CD14-positive monocyte (primary cell): ENCODE data around the gene LRRC49. TPM values are rescaled to one million over a fixed set of nuclear protein-coding genes. Genes with fewer than 3 reads are reported as not detected.

Experiments
- DNase-seq, 3 donors: peaks; one replicate each; pipeline ENCODE4 v3.0.0-alpha.2; 2011 to 2022
- H2AFZ ChIP-seq: 2 replicates; pipeline ENCODE4 v1.6.0; 2012; ENCODE audit warnings: mild to moderate bottlenecking, low read depth, low read length, inconsistent platforms; ENCODE audit not compliant: insufficient read depth, poor library complexity, severe bottlenecking
- H3K27ac ChIP-seq, 2 donors: 1 replicate in 1 of 2; 2 replicates in 1 of 2; pipeline ENCODE4 v1.5.1; 2012 to 2013; ENCODE audit warnings: low read length in 2 of 2, control low read depth in 1 of 2, inconsistent platforms in 1 of 2, low read depth in 1 of 2, mild to moderate bottlenecking in 1 of 2
- H3K27me3 ChIP-seq, 2 donors: one replicate each; pipeline versions ENCODE4 v1.6.0 to v1.6.1; 2011 to 2013; ENCODE audit warnings: low read length in 2 of 2; ENCODE audit not compliant: control insufficient read depth in 2 of 2, insufficient read depth in 2 of 2
- H3K36me3 ChIP-seq, 2 donors: replicated peaks in 1 of 2; 1 replicate in 1 of 2; 2 replicates in 1 of 2; pipeline versions ENCODE4 v1.5.1 to v1.6.1; 2012 to 2013; ENCODE audit warnings: low read length in 2 of 2, control low read depth in 1 of 2, inconsistent platforms in 1 of 2, mild to moderate bottlenecking in 1 of 2; ENCODE audit not compliant: insufficient read depth in 2 of 2, control insufficient read depth in 1 of 2
- H3K4me1 ChIP-seq, 2 donors: 1 replicate in 1 of 2; 2 replicates in 1 of 2; pipeline versions ENCODE4 v1.5.1 to v1.6.1; 2012 to 2013; ENCODE audit warnings: low read length in 2 of 2, control low read depth in 1 of 2, inconsistent platforms in 1 of 2, mild to moderate bottlenecking in 1 of 2, moderate library complexity in 1 of 2; ENCODE audit not compliant: insufficient read depth in 2 of 2, control insufficient read depth in 1 of 2
- H3K4me2 ChIP-seq: replicated peaks from 2 replicates; pipeline ENCODE3; 2012; ENCODE audit warnings: low read length, moderate library complexity, mild to moderate bottlenecking; ENCODE audit not compliant: poor library complexity, severe bottlenecking; ENCODE audit errors: extremely low read depth
- H3K4me3 ChIP-seq, 3 experiments: fragments of 200-600 bp in 1 of 3; sonication (generic) in 1 of 3; replicated peaks in 1 of 3; 1 replicate in 2 of 3; 2 replicates in 1 of 3; pipeline ENCODE4 v1.5.1; 2011 to 2013; ENCODE audit warnings: low read length in 3 of 3, mild to moderate bottlenecking in 3 of 3, control low read depth in 2 of 3, low read depth in 2 of 3, inconsistent platforms in 1 of 3, moderate library complexity in 1 of 3
- H3K79me2 ChIP-seq: 2 replicates; pipeline ENCODE4 v1.6.0; 2012; ENCODE audit warnings: mild to moderate bottlenecking, control low read depth, inconsistent platforms, low read length, moderate library complexity; ENCODE audit not compliant: insufficient read depth
- H3K9ac ChIP-seq: 2 replicates; pipeline ENCODE4 v1.6.0; 2017; ENCODE audit warnings: low read length, mild to moderate bottlenecking; ENCODE audit not compliant: insufficient read depth, poor library complexity, severe bottlenecking
- H3K9me3 ChIP-seq, 2 donors: replicated peaks in 1 of 2; 1 replicate in 1 of 2; 2 replicates in 1 of 2; pipeline versions ENCODE4 v1.5.1 to v1.6.1; 2012 to 2013; ENCODE audit warnings: low read length in 2 of 2, control low read depth in 1 of 2; ENCODE audit not compliant: control insufficient read depth in 1 of 2, insufficient read depth in 1 of 2
- H4K20me1 ChIP-seq: 2 replicates; pipeline ENCODE4 v1.6.0; 2012; ENCODE audit warnings: mild to moderate bottlenecking, low read length, control low read depth, moderate library complexity; ENCODE audit not compliant: insufficient read depth
- H3K27ac Mint-ChIP-seq, 7 donors: one replicate each; pipeline ENCODE4 v1.8.0; 2020; ENCODE audit warnings: mild to moderate bottlenecking in 7 of 7, mixed read lengths in 7 of 7, moderate library complexity in 6 of 7, inconsistent platforms in 2 of 7
- H3K27me3 Mint-ChIP-seq, 3 donors: one replicate each; pipeline ENCODE4 v1.8.0; 2021 to 2022; ENCODE audit warnings: low read depth in 3 of 3, mild to moderate bottlenecking in 3 of 3, mixed read lengths in 3 of 3, moderate library complexity in 3 of 3, inconsistent platforms in 1 of 3
- H3K36me3 Mint-ChIP-seq, 2 donors: one replicate each; pipeline ENCODE4 v1.8.0; 2020; ENCODE audit warnings: mixed read lengths in 2 of 2, inconsistent platforms in 1 of 2, mild to moderate bottlenecking in 1 of 2
- H3K4me1 Mint-ChIP-seq: one replicate; pipeline ENCODE4 v1.8.0; 2020; ENCODE audit warnings: mild to moderate bottlenecking, mixed read lengths
- H3K4me3 Mint-ChIP-seq, 2 donors: one replicate each; pipeline ENCODE4 v1.8.0; 2020; ENCODE audit warnings: mild to moderate bottlenecking in 2 of 2, mixed read lengths in 2 of 2, moderate library complexity in 1 of 2
- H3K9me3 Mint-ChIP-seq, 7 donors: one replicate each; pipeline ENCODE4 v1.8.0; 2020 to 2022; ENCODE audit warnings: mixed read lengths in 7 of 7, mild to moderate bottlenecking in 6 of 7, moderate library complexity in 6 of 7, inconsistent platforms in 2 of 7
- WGBS: methylation state at CpG from one replicate; pipeline ENCODE4 v1.1.5; 2013; ENCODE audit warnings: missing lambda C conversion rate; ENCODE audit not compliant: insufficient coverage; 5-methylcytosine and 5-hydroxymethylcytosine counted together
- intact Hi-C, 2 donors: fragments of 100-400 bp; cut with micrococcal nuclease; formaldehyde crosslinking; loops; one replicate each; pipeline versions ENCODE4 v1.15.0 to v1.15.1; 2023
- polyA plus RNA-seq, 3 donors: library from polyadenylated mRNA; depleted of rRNA in 1 of 3; unstranded in 2 of 3; stranded (reverse) in 1 of 3; fragments of 300-500 nt in 2 of 3; fragments of >200 nt in 1 of 3; fragmentation: Illumina TruSeq in 2 of 3; gene quantifications; 1 replicate in 2 of 3; 2 replicates in 1 of 3; pipeline ENCODE4 v1.2.3, GENCODE V29; 2012 to 2021
- TF ChIP-seq, protein P1 (sequence below): fragments of 200-600 bp; IDR thresholded peaks from one replicate; pipeline ENCODE4 v1.8.0; 2022; ENCODE audit warnings: antibody characterized with exemption, mild to moderate bottlenecking

LRRC49 gene
- polyA plus RNA-seq, 3 donors, result 0.08 to 0.51 (median 0.24) TPM

DNA sequence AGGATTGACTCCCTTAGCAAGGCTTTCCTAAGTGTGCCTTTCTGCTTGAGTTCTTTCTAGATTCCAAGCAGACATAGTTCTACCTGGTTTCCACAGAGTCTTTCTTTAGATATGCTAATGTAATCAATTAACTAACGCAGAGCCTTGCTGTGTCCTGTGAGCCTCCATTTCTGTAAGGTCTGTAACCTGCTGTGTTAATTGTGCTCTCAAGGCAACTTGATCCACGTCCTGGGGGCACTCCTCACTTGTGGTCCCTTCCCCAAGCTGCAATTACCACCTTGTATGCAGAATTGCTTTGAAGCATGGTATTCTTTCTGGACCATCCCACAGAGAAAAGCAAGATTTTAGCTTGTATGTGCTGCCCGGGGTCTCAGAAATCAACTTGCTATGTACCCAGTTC lies 193.2 kb downstream of the LRRC49 start:
- Histone ChIP-seq H3K27ac (no peak overlapping the region), H3K4me2 (no peak overlapping the region), H3K4me1 (no peaks in the 10 kb centered on the region), H2AFZ (no peak overlapping the region), H3K4me3 (no peak overlapping the region), H4K20me1 (no peaks in the 10 kb centered on the region), H3K9me3 (no peaks in the 10 kb centered on the region), H3K27me3 (peaks cover 0 to 2% of the 10 kb centered on the region in 2 donors), H3K79me2 (no peaks in the 10 kb centered on the region), H3K9ac (no peak overlapping the region), H3K36me3 (no peaks in the 10 kb centered on the region)
- H3K36me3 Mint-ChIP-seq, result no peaks in the 10 kb centered on the region
- H3K27ac Mint-ChIP-seq, result no peak overlapping the region
- TF ChIP-seq, protein P1, sequence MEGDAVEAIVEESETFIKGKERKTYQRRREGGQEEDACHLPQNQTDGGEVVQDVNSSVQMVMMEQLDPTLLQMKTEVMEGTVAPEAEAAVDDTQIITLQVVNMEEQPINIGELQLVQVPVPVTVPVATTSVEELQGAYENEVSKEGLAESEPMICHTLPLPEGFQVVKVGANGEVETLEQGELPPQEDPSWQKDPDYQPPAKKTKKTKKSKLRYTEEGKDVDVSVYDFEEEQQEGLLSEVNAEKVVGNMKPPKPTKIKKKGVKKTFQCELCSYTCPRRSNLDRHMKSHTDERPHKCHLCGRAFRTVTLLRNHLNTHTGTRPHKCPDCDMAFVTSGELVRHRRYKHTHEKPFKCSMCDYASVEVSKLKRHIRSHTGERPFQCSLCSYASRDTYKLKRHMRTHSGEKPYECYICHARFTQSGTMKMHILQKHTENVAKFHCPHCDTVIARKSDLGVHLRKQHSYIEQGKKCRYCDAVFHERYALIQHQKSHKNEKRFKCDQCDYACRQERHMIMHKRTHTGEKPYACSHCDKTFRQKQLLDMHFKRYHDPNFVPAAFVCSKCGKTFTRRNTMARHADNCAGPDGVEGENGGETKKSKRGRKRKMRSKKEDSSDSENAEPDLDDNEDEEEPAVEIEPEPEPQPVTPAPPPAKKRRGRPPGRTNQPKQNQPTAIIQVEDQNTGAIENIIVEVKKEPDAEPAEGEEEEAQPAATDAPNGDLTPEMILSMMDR, result no peak
- intact Hi-C loops, result no loop called here
- H3K4me3 Mint-ChIP-seq, result no peak overlapping the region
- H3K4me1 Mint-ChIP-seq, result no peaks in the 10 kb centered on the region
- peaks cover 0 to 10% (median 2%) of the 10 kb centered on the region in 7 donors for H3K9me3 Mint-ChIP-seq
- DNase-seq, result no peak
- WGBS, result 51% methylated on average over 2 of the region's 3 CpGs
- peaks cover 0 to 13% (median 10%) of the 10 kb centered on the region in 3 donors for H3K27me3 Mint-ChIP-seq

DNA sequence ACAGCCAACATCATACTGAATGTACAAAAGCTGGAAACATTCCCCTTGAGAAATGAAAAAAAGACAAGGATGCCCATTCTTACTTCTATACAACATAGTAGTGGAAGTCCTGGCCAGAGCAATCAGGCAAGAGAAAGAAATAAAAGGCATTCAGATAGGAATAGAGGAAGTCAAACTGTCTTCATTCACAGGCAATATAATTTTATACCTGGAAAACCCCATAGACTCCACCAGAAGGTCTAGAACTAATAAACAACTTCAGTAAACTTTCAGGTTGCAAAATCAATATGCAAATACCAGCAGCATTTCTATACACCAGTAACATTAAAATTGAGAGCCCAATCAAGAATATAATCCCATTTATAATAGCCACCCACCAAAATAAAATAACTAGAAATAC lies 195.5 kb downstream of the LRRC49 start:
- no peak overlapping the region for H3K27ac Mint-ChIP-seq
- intact Hi-C loops, result no loop called here
- H4K20me1 ChIP-seq, result no peaks in the 10 kb centered on the region
- no peaks in the 10 kb centered on the region for H3K4me1 Mint-ChIP-seq
- no peaks in the 10 kb centered on the region for H3K4me1 ChIP-seq
- no peaks in the 10 kb centered on the region for H3K79me2 ChIP-seq
- H3K4me2 ChIP-seq, result no peak overlapping the region
- H3K27me3 Mint-ChIP-seq, result peaks cover 0 to 14% (median 7%) of the 10 kb centered on the region in 3 donors
- no peaks in the 10 kb centered on the region for H3K9me3 ChIP-seq
- H3K4me3 ChIP-seq, result no peak overlapping the region
- H3K36me3 ChIP-seq, result no peaks in the 10 kb centered on the region
- no peak overlapping the region for H3K4me3 Mint-ChIP-seq
- H3K9me3 Mint-ChIP-seq, result peaks cover 0 to 10% (median 2%) of the 10 kb centered on the region in 7 donors
- no peak overlapping the region for H3K9ac ChIP-seq
- no peak overlapping the region for H3K27ac ChIP-seq
- H3K27me3 ChIP-seq, result peaks cover 0 to 2% of the 10 kb centered on the region in 2 donors
- H3K36me3 Mint-ChIP-seq, result no peaks in the 10 kb centered on the region
- no peak for DNase-seq
- TF ChIP-seq, protein P1, result no peak
- H2AFZ ChIP-seq, result no peak overlapping the region
